Neural progenitor cell (in vitro differentiated cells): Measurements from ENCODE around the gene GNG5.

Source experiments
- EZH2 ChIP-seq: fragments of 200-600 bp; sonication (generic); IDR thresholded peaks from 2 replicates; pipeline ENCODE4 v1.6.1; 2017; ENCODE audit warnings: antibody characterized with exemption, mild to moderate bottlenecking, moderate library complexity
- EZH2phosphoT487 ChIP-seq: fragments of 200-600 bp; sonication (generic); IDR thresholded peaks from 2 replicates; pipeline ENCODE4 v1.6.1; 2017; ENCODE audit warnings: antibody characterized with exemption
- TF ChIP-seq, protein P1 (sequence below): fragments of 200-600 bp; sonication (generic); IDR thresholded peaks from 2 replicates; pipeline ENCODE4 v1.5.1; 2017; ENCODE audit warnings: antibody characterized with exemption, mild to moderate bottlenecking

DNA sequence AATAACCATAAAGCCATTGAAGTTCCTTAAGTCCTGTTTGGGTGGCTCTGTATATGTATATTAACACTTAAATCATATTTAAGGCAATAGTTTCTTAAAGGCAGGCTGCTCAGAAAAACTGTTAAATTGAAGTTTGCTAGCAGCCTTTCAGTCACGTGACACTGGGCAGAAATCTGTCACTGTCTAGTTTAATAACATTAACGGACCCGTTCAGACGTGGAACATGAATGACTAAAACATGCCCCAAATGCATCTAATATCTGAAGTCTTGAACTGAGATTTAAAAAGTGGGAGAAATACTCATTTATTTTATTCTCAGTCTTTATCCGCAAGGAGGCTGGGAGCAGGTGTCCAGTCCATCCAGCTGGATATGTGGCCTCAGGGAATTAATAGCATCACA lies 3.5 kb downstream of the GNG5 start:
- TF ChIP-seq, protein P1, sequence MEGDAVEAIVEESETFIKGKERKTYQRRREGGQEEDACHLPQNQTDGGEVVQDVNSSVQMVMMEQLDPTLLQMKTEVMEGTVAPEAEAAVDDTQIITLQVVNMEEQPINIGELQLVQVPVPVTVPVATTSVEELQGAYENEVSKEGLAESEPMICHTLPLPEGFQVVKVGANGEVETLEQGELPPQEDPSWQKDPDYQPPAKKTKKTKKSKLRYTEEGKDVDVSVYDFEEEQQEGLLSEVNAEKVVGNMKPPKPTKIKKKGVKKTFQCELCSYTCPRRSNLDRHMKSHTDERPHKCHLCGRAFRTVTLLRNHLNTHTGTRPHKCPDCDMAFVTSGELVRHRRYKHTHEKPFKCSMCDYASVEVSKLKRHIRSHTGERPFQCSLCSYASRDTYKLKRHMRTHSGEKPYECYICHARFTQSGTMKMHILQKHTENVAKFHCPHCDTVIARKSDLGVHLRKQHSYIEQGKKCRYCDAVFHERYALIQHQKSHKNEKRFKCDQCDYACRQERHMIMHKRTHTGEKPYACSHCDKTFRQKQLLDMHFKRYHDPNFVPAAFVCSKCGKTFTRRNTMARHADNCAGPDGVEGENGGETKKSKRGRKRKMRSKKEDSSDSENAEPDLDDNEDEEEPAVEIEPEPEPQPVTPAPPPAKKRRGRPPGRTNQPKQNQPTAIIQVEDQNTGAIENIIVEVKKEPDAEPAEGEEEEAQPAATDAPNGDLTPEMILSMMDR, result no peak
- no peak for TF ChIP-seq EZH2
- no peak for TF ChIP-seq EZH2phosphoT487
